ENCODE data around the gene HES7.

HES7 gene

GRCh38 chr17:8142887-8143580 lies 19.1 kb upstream of the HES7 start:
- no peak for DNase-seq (ENCODE audit: low read depth in 2 of 2)

DNA sequence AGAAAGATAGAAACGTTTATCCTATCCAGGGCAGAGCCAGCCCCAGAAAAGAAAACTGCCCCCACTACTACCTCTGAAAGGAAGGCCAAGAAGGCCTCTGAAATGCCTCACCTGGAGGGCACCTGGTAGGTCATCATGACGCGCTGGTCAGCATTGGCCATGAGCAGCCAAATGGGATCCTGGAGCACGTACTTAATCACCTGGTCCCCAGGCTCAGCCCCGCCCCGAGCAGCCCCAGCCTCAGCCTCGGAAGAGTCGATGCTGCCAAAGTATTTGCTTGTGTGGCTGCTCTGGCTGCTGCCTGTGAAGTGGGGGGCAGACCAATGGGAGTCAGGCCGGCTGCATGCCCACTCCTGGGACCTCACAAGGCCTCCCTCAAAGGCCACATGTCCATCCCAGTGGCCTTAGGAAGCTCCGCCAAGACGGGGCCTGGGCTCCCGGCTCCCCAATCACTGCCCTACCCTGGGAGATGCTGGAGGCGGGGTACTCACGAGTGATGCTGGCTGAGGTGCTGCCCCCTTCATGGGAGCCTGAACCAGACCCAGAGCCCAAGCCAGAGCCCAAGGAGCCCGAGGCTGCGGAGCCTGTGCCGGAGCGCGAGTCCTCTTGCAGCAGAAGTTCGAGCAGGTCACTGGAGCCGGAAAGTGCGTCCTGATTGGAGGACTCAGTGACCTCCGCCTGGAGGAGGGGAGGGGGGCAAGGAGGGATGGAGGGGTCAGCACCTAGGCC lies 18.4 kb upstream of the HES7 start:
- no peak for DNase-seq (ENCODE audit: low read depth in 2 of 2)

DNA sequence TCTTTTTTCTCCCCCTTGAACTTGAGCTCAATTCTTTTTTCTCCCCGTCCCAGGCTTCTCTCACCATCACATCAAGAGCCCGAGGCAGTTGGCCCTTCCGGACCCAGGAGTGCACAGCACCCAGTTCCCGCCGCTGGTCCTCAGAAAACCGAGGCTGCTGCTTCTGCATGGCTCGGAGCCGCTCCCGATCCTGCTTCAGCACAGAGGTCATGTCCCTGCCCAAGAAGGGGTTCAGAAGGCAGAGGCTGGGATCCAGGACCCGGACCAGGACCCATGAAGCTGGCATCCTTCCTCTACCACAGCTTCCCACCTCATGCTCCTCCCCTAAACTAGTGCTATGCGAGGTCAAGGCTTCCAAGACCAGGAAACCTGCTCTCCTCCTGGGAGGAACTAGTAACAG lies 17.8 kb upstream of the HES7 start:
- no peak for DNase-seq (ENCODE audit: low read depth in 2 of 2)

GRCh38 chr17:8141045-8141444 lies 17.1 kb upstream of the HES7 start:
- no peak for DNase-seq (ENCODE audit: low read depth in 2 of 2)

DNA sequence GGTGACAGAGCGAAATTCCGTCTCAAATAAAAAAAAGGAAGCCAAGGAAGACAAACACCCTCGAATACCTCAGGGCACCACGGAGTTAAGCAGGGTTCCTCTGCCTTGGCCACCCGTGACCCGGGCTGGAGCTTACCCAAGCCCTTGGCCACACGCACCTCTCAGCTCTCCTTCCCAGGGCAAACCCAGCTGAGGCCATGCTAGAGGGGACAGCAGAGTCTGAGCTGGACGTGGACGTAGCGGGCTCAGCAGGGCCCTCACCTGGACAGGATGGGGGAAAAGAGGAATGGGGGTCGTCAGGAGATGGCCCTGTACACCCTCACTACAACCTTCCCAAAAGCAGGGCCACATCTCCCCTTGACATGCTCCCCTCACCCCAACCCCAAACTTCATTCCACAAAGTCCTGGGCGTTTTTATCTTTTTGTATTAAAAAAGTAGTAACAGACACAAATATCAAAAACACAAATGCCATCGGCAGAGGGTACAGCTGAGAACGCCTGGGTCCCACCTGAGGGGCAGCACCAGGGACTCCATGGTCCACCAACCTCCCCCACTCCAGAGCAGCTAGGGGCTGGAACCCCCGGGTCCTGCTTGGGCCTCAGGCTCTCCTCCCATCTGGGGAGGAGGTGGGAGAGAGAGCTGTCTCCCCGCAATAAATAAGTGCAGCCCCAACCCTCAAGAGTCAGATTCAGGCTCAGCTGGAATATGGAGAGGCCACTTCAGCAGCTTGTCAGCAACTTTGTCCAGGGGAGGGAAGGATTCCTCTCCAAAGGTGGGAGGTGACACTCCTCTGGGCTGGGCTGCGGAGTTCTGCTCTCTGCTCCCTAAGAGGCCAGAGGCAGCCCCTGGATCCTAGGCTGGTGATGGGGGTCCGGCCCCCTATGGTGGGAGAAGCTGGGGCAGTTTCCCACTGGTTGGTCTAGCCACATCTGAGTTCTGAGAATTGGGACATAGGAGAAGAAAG lies 16.4 kb upstream of the HES7 start:
- no peak for DNase-seq (ENCODE audit: low read depth in 2 of 2)

GRCh38 chr17:8138672-8139371 lies 14.9 kb upstream of the HES7 start:
- DNase-seq (ENCODE audit: low read depth in 2 of 2): peak; percentile 93 to 99

DNA sequence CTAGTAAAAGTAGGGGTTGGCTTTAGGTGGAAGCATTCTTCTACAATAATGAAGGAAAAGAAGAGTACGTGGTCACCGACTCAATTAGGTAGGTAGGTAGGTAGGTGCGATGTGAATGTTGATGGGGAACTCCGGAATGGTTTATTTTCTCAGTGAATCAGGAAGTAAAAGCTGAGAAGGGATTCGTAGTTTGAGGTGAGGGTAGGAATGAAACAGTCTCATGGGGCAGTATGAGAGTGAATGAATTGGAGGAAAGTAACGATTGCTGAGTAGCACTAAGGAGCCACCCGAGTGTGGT lies 14.4 kb upstream of the HES7 start:
- DNase-seq (ENCODE audit: low read depth in 2 of 2): no peak

DNA sequence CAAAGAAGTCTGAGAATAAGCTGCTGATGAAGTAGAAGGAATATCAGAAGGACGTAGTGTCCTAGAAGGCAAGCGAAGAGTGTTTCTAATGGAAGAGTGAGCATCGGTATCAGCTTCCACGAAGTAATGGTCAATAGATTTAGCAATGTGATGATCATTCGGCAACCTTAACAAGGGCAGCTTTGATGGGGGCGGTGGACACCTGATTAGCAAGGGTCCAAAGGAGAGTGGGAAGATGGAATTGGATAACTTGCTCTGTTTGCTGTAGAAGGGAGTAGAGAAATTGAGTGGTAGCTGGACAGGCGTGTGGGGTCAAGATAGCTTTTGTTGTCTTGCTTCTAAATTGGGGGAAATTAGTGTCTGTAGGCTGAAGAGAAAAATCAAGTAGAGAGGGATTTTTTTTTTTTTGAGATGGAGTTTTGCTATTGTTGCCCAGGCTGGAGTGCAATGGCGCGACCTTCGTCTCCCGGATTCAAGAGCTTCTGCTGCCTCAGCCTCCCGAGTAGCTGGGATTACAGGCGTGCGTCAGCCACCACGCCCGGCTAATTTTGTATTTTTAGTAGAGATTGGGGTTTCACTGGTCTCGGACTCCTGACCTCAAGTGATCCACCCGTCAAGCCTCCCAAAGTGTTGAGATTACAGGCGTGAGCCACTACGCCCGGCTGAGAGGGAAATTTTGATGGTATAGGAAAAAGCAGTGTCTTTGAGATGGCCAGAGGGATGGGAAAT lies 13.9 kb upstream of the HES7 start:
- no peak for DNase-seq (ENCODE audit: low read depth in 2 of 2)

DNA sequence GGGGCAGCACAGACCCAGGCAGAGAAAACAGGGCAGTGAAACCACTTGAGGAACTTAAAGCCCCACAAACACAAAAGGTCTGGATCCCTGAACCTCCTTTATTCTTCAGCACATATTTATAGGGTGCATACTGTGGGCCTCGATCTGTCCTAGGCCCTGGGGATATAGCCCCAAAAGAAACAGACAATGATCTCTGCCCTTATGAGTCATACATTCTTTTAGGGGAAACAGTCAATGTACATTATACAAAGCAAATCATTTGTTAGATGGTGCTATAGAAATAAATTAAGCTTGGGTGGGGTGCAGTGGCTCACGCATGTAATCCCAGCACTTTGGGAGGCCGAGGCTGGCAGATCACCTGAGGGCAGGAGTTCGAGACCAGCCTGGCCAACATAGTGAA lies 10.0 kb upstream of the HES7 start:
- no peak for DNase-seq (ENCODE audit: low read depth in 2 of 2)

DNA sequence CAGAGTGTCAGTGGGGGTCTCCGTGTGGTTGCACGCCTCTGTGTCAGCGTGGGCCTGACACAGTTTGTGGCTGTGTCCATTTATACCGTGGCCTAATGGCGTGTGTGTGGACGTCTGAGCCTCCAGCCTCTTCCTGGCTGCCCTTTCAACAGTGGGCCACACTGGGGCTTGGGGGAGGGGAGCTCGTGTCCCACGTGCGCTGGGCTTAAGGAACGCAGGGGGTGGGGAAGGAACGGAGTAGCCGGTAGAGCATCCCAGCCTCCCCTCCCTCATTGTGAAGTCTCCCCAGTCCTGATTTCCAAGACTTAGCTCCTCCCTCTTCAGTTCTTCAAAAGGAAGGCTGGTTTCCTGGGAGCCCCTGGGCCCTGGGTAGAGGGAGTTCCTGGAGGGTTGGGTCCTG lies 9.5 kb upstream of the HES7 start:
- no peak for DNase-seq (ENCODE audit: low read depth in 2 of 2)

DNA sequence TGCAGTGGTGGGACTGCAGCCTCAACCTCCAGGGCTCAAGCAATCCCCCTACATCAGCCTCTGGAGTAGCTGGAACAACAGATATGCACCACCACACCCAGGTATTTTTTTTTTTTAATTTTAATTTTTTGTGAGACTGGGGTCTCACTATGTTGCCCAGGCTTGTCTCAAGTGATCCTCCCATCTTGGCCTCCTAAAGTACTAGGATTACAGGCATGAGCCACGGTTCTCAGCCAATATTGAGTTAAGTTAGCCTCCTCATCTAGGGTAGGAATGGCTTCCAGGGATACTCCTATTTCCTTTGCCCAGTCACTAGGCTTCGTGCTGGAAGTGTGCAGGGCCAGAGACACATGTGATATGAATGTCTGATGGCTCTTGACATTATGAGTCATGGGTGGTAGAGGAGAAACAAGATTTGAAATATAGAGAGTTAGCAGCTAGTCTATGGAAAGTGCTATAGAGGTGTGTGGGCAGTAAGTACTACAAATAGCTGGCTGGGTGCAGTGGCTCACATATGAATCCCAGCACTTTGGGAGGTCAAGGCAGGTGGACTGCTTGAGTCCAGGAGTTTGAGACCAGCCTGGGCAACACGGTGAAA lies 8.0 kb upstream of the HES7 start:
- DNase-seq (ENCODE audit: low read depth in 2 of 2): no peak

DNA sequence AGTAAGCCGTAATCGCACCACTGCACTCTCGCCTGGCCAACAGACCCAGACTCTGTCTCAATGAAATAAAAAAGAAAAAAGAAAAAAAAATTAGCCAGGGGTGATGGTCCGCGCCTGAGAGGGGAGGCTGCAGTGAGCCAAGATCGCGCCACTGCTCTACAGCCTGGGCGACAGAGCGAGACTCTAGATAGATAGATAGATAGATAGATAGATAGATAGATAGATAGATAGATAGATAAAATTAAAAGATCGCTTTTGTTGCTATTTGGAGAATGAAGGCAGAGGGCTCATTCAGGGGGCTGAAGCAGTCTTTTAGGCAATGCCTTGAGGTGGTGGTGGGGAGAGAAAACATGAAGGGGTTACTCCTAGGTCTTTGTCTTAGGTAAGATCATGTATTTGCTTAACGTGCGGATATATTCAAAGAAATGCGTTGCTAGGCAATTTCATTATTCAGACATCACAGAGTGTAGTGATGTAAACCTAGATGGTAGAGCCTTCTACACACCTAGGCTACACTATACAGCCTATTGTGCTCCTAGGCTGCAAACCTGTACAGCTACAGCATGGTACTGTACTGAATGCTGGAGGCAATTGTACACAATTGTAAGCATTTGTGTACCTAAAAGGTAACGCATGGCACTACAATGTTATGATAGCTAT lies 4.3 kb upstream of the HES7 start:
- no peak for DNase-seq (ENCODE audit: low read depth in 2 of 2)

- DNase-seq (ENCODE audit: low read depth in 2 of 2): peak in 1 of 2 donors; percentile 44
Observed at GRCh38 chr17:8126491-8127066, 2.7 kb upstream of the HES7 start.

GRCh38 chr17:8125947-8126490 lies 2.1 kb upstream of the HES7 start:
- DNase-seq (ENCODE audit: low read depth in 2 of 2): no peak

GRCh38 chr17:8125154-8125946 lies 1.4 kb upstream of the HES7 start:
- DNase-seq (ENCODE audit: low read depth in 2 of 2): peak; percentile 80 to 95

- DNase-seq (ENCODE audit: low read depth in 2 of 2): no peak
Observed at GRCh38 chr17:8124350-8125153, 646 bp upstream of the HES7 start.

DNA sequence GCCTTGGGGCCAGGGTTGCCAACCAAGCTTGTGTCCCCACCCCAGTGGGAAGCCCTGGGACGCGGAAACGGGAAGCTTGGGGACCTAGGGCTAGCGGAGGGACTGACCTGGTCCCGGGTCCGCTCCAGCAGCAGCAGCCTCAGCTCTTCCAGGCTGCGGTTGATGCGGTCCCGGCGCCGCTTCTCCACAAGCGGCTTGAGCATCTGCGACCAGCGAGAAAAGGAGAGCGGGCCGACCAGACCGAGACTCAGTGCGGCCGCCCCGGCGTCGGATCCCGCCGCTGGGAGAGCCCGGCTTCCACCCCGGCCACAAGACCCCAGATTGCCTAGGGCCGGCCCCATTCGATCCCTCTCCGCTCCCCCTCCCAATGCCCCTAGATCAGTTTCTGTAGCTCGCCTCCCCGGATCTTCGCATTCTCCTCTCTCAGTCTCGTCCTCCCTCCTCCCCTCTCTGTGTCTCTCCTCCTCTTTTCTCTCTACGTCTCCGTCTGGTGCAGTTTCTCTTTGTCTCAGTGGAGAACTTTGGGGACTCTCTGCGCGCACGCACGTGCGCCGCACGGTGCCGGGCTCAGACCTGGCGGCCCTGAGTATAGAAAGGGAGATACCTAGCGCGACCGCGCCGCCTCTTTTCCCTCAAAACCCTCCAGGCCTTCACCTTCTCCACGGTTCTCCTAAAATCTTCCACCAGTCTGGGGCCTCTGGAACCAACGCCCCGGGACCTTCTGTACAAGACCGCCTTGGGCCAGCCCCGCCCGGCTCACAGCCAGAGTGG lies 797 bp downstream of the HES7 start:
- peak in 1 of 2 donors; percentile 35 for DNase-seq (ENCODE audit: low read depth in 2 of 2)
